HepG2 (cell line): ENCODE measurements around the gene RUNX3.

Experiments used
- ATF1 ChIP-seq: IDR thresholded peaks from 2 replicates; pipeline ENCODE4 v1.6.1; 2016; ENCODE audit warnings: mild to moderate bottlenecking, control low read depth
- BCL6 ChIP-seq: IDR thresholded peaks from 2 replicates; pipeline ENCODE4 v1.6.1; 2016; ENCODE audit warnings: missing genetic modification reagents, missing compliant biosample characterization
- CTCF ChIP-seq: sonication (generic); formaldehyde crosslinking; IDR thresholded peaks from 2 replicates; pipeline ENCODE4 v1.5.0; 2020; ENCODE audit warnings: mild to moderate bottlenecking, missing genetic modification reagents, moderate library complexity
- DMTF1 ChIP-seq: sonication (generic); formaldehyde crosslinking; IDR thresholded peaks from 2 replicates; pipeline ENCODE4 v1.4.0; 2020; ENCODE audit warnings: mild to moderate bottlenecking, missing genetic modification reagents
- ESRRA ChIP-seq: sonication (generic); formaldehyde crosslinking; IDR thresholded peaks from 2 replicates; pipeline ENCODE4 v1.5.1; 2020; ENCODE audit warnings: mild to moderate bottlenecking, low read depth, missing genetic modification reagents
- POLR2AphosphoS5 ChIP-seq: IDR thresholded peaks from 2 replicates; pipeline ENCODE4 v1.6.1; 2012; ENCODE audit warnings: low read depth, low read length
- TAF15 ChIP-seq: fragments of 200-400 bp; formaldehyde crosslinking; IDR thresholded peaks from one replicate; pipeline ENCODE4 v1.6.1; 2018; ENCODE audit warnings: mild to moderate bottlenecking, low read depth, low read length; ENCODE audit not compliant: poor library complexity, severe bottlenecking
- ZFP41 ChIP-seq: sonication (generic); formaldehyde crosslinking; IDR thresholded peaks from 2 replicates; pipeline ENCODE4 v1.4.0; 2020; ENCODE audit warnings: mild to moderate bottlenecking, missing genetic modification reagents, borderline replicate concordance
- ZNF709 ChIP-seq: sonication (generic); formaldehyde crosslinking; IDR thresholded peaks from 2 replicates; pipeline ENCODE4 v1.5.0; 2020; ENCODE audit warnings: mild to moderate bottlenecking, missing genetic modification reagents
- ZSCAN29 ChIP-seq: sonication (generic); formaldehyde crosslinking; conservative IDR thresholded peaks from 2 replicates; pipeline ENCODE4 v1.4.0; 2020; ENCODE audit warnings: mild to moderate bottlenecking, missing genetic modification reagents
- TF ChIP-seq, protein P1 (sequence below): IDR thresholded peaks from 2 replicates; pipeline ENCODE4 v1.6.1; 2016; ENCODE audit warnings: control low read depth

DNA sequence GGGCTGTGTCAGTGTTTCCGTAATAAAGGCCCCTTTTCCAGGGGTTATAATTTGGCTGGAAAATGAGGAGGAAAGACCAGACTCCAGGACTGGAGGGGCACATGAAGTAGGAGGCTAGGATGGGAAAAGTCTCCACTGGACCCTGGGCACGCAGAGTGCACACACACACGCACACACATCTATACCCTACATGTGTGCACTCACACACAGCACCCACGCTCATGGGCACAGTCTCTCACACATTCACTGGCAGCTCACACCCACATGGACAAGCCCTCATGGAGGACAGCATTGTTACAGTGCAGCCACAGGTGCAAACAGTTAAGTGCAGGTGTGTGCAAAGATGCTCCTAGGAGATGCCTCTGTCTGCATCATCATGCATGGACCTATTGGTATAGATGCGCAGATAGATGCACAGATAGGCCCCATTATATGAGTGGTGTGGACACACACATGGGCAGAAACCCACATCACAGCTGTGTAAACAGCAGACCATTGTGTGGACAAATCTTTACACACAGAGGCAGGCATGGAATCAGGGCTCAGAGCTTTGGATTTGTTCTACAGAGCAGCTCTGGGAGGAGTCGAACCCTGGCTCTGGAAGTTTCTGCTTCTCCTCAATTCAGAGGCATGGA, 9.1 kb upstream of the RUNX3 start:
- TF ChIP-seq CTCF (CRISPR knock-in tag) = no peak
- TF ChIP-seq ATF1 (CRISPR knock-in tag) = no peak
- TF ChIP-seq ESRRA (CRISPR knock-in tag) = no peak
- no peak for TF ChIP-seq POLR2AphosphoS5
- no peak for TF ChIP-seq ZNF709
- TF ChIP-seq ZSCAN29 (CRISPR knock-in tag) = no peak
- TF ChIP-seq TAF15 = no peak
- no peak for TF ChIP-seq ZFP41 (CRISPR knock-in tag)
- TF ChIP-seq, protein P1, sequence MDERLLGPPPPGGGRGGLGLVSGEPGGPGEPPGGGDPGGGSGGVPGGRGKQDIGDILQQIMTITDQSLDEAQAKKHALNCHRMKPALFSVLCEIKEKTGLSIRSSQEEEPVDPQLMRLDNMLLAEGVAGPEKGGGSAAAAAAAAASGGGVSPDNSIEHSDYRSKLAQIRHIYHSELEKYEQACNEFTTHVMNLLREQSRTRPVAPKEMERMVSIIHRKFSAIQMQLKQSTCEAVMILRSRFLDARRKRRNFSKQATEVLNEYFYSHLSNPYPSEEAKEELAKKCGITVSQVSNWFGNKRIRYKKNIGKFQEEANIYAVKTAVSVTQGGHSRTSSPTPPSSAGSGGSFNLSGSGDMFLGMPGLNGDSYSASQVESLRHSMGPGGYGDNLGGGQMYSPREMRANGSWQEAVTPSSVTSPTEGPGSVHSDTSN = no peak
- TF ChIP-seq DMTF1 (CRISPR knock-in tag) = no peak
- TF ChIP-seq BCL6 (CRISPR knock-in tag) = no peak
